ENCODE measurements around the gene GZMM. TPM values are rescaled to one million over a fixed set of nuclear protein-coding genes. Genes with fewer than 3 reads are reported as not detected.
A peak's percentile ranks its signal among the peaks of the same experiment; 100 is the strongest.

The GZMM gene
- total and polyA plus RNA-seq, 4 experiments from 2014 or later = 25.5 to 122 (median 55.4) TPM

- Mint-ChIP-seq H3K4me1 (peaks cover 6 to 24% (median 10%) of the 10 kb centered on the region in 4 donors), H3K4me3 (peak overlapping the region; percentile 79 to 87 (median 84)), H3K36me3 (peaks cover 0 to 4% of the 10 kb centered on the region in 2 donors), H3K27ac (peak overlapping the region; percentile 58 to 93 (median 88)), H3K27me3 (peaks cover 0 to 3% of the 10 kb centered on the region in 2 donors), H3K9me3 (no peaks in the 10 kb centered on the region)
- peaks cover 9% of the 10 kb centered on the region for H3K36me3 ChIP-seq (ENCODE audit: insufficient read depth, low read length)
- no peaks in the 10 kb centered on the region for H3K27me3 ChIP-seq (ENCODE audit: insufficient read depth, low read length)
- ChIA-PET POLR2A (ENCODE audit: partially characterized antibody) (interaction anchor here (0.9 to 6.5 kb wide), 15 partner anchors 8 to 150 kb away, joined by 3 to 111 read pairs (median 5); partner anchors contain the start of genes BSG, GZMM, RNF126 and TPGS1), CTCF (ENCODE audit: partially characterized antibody) (interaction anchor here (1.0 to 5.7 kb wide), 6 partner anchors 10 to 40 kb away, joined by 4 to 48 read pairs (median 7); partner anchors contain the start of gene TPGS1)
- intact Hi-C loops (cut with micrococcal nuclease) = loop anchor here (1.0 to 5.0 kb wide), 4 partner anchors 12 to 81 kb away; partner anchors contain the start of genes BSG and TPGS1
- H3K27ac ChIP-seq (ENCODE audit: low read depth, low read length) = peak overlapping the region; percentile 81
- peak overlapping the region in 1 of 2 donors; percentile 61 for H3K4me3 ChIP-seq (ENCODE audit: low read length in 2 of 2)
- peaks cover 27% of the 10 kb centered on the region for H3K4me1 ChIP-seq (ENCODE audit: insufficient read depth, low read length)
- DNase-seq = peak; percentile 79 to 98 (median 92)
- no peaks in the 10 kb centered on the region for H3K9me3 ChIP-seq (ENCODE audit: control insufficient read depth in 1 of 2, low read length in 2 of 2)
Measured at GRCh38 chr19:531009-531752, 12.7 kb upstream of the GZMM start.

DNA sequence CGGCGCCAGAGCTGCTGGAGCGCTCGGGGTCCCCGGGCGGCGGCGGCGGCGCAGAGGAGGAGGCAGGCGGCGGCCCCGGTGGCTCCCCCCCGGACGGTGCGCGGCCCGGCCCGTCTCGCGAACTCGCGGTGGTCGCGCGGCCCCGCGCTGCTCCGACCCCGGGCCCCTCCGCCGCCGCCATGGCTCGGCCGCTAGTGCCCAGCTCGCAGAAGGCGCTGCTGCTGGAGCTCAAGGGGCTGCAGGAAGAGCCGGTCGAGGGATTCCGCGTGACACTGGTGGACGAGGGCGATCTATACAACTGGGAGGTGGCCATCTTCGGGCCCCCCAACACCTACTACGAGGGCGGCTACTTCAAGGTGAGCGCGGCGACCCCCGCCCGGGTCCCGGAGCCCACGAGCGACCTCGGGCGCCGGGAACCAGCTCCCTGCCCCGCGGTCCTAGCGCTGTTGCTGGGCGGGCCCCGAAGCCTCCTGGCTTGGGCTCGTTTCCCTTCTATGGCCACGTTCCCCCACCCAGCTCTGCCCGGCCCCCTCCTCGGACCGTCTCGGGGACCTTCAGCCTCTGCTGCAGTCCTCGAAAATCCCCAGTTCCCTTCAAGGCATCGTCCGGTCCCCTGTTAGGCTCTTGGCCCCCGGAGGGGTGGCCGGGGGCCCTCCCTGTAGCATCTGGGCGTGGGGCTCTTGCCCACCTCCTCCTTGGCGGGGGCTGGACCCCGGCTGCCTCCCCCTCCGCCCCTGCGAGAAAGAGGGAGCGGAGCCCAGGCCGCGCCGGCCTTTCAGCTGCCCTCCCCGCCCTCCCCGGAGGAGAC lies 11.9 kb upstream of the GZMM start, which contains the start of gene CDC34:
TSS of gene CDC34 (plus strand) at position 8 of the 808 bp plus-strand sequence. CDS start at position 180, 172 bp downstream.
- H3K4me3 Mint-ChIP-seq = peak within 1 kb of the TSS; percentile 84 to 92 (median 88)
- H3K9me3 Mint-ChIP-seq = no peaks in the 10 kb centered on the region
- intact Hi-C loops (cut with micrococcal nuclease) = loop anchor here (1.0 to 5.0 kb wide), 4 partner anchors 11 to 80 kb away; partner anchors contain the start of genes BSG and TPGS1
- no peaks in the 10 kb centered on the region for H3K27me3 Mint-ChIP-seq
- no peak for DNase-seq
- H3K36me3 Mint-ChIP-seq = peaks cover 0 to 4% of the 10 kb centered on the region in 2 donors
- H3K4me1 Mint-ChIP-seq = peaks cover 6 to 24% (median 10%) of the 10 kb centered on the region in 4 donors
- Histone ChIP-seq H3K4me3 (ENCODE audit: low read length in 2 of 2) (peak within 1 kb of the TSS; percentile 66 to 81), H3K4me1 (ENCODE audit: insufficient read depth, low read length) (peaks cover 27% of the 10 kb centered on the region), H3K9me3 (ENCODE audit: control insufficient read depth in 1 of 2, low read length in 2 of 2) (no peaks in the 10 kb centered on the region), H3K27me3 (ENCODE audit: insufficient read depth, low read length) (no peaks in the 10 kb centered on the region), H3K27ac (ENCODE audit: low read depth, low read length) (peak within 1 kb of the TSS; percentile 81), H3K36me3 (ENCODE audit: insufficient read depth, low read length) (peaks cover 16% of the 10 kb centered on the region)
- ChIA-PET POLR2A (ENCODE audit: partially characterized antibody) (interaction anchor here (1.0 to 6.5 kb wide), 12 partner anchors 11 to 149 kb away, joined by 3 to 111 read pairs (median 6); partner anchors contain the start of genes BSG, GZMM and TPGS1), CTCF (ENCODE audit: partially characterized antibody) (interaction anchor here (0.6 to 5.7 kb wide), 8 partner anchors 10 to 56 kb away, joined by 3 to 48 read pairs (median 4); partner anchors contain the start of gene TPGS1)
- H3K27ac Mint-ChIP-seq = peak within 1 kb of the TSS; percentile 62 to 95 (median 88)

DNA sequence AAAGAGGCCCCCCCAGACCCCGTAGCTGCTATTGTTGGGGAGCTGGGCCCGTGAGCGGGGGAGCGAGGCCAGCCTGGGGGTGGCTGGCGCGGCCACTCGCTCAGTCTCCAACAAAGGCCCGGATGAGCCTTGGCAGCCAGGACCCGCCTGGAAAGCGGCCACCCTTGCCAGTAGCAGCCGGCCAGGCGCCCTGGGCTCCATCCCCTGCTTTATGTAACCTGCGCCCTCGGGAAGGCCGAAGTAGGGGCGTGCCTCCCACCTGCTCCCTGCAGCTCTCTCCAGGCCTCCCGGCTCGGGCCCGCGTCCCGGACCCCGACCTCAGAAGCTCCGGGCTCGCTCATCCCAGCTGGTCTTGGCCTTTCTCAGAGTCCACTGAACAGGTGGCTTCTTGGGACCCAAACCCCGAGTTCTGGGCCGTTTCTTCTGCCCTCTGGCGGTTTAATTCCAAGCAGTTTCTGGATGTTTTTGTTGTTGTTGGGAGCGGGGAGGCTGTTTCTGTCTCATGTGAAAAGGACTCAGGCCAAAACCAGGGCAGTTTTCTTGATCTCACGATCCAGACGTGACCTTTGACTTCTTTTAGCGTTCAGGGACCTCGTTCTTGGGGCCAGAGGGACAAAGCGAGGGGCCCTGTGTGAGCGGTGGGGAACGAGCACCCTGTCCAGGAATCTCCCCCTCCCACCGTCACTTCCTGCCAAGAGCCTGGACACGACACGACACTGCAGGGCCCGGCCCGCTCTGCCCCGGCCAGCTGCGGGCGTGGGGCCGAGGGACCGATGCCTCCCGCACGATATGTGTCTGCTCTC lies 11.1 kb upstream of the GZMM start:
- H3K9me3 Mint-ChIP-seq = no peaks in the 10 kb centered on the region
- Histone ChIP-seq H3K9me3 (ENCODE audit: control insufficient read depth in 1 of 2, low read length in 2 of 2) (no peaks in the 10 kb centered on the region), H3K27ac (ENCODE audit: low read depth, low read length) (peak overlapping the region; percentile 67), H3K4me1 (ENCODE audit: insufficient read depth, low read length) (peaks cover 27% of the 10 kb centered on the region), H3K36me3 (ENCODE audit: insufficient read depth, low read length) (peaks cover 18% of the 10 kb centered on the region), H3K4me3 (ENCODE audit: low read length in 2 of 2) (peak overlapping the region; percentile 66 to 81), H3K27me3 (ENCODE audit: insufficient read depth, low read length) (no peaks in the 10 kb centered on the region)
- H3K27me3 Mint-ChIP-seq = no peaks in the 10 kb centered on the region
- peak overlapping the region; percentile 81 to 95 (median 90) for H3K27ac Mint-ChIP-seq
- intact Hi-C loops (cut with micrococcal nuclease) = loop anchor here (5.0 kb wide), 1 partner anchor 80 kb away; no protein-coding TSS in a partner anchor
- CTCF ChIA-PET (ENCODE audit: partially characterized antibody) = interaction anchor here (0.6 to 5.7 kb wide), 8 partner anchors 9 to 57 kb away, joined by 3 to 48 read pairs (median 4); partner anchors contain the start of gene TPGS1
- peak overlapping the region; percentile 80 to 92 (median 88) for H3K4me3 Mint-ChIP-seq
- peaks cover 6 to 24% (median 10%) of the 10 kb centered on the region in 4 donors for H3K4me1 Mint-ChIP-seq
- DNase-seq = peak; percentile 40 to 58 (median 54)
- peaks cover 0 to 4% of the 10 kb centered on the region in 2 donors for H3K36me3 Mint-ChIP-seq
- POLR2A ChIA-PET (ENCODE audit: partially characterized antibody) = interaction anchor here (1.0 to 6.5 kb wide), 12 partner anchors 11 to 148 kb away, joined by 3 to 111 read pairs (median 6); partner anchors contain the start of genes BSG, GZMM and TPGS1

DNA sequence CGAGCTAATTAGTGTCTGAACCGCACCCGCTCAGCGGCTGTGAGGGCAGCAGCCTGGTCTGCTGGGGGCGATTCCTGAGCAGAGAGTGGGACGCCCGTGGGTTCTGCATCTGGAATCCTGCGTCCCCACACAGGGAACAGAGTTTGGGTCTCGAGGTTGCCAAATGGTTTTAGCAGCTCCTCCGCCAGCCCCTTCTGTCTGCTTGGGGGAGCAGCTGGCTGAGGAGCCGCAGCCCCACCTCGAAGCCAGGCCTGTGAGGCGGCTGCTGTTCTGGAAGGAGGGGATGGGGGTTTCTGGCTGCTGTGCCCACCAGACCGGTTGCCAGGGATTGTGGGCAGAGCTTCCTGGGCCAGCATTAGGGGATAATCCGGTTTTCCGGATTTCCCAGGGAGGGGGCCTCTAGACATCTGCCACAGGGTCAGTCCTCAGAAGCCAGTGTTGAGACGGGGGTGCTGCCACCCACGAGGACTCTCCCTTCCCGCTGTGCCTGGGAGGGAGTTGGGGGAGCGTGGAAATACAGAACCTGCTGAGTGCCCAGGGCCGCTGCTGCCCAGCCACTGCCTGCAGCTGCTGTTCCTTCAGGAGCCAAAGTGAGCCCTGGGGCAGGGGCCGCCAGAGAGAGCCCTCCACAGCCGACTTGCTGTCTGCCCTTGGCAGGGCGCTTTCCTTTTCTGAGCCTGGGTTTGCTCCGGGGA lies 10.3 kb upstream of the GZMM start:
- DNase-seq = no peak
- H3K4me3 Mint-ChIP-seq = peak overlapping the region; percentile 20 to 92 (median 88)
- Histone ChIP-seq H3K4me1 (ENCODE audit: insufficient read depth, low read length) (peaks cover 27% of the 10 kb centered on the region), H3K4me3 (ENCODE audit: low read length in 2 of 2) (peak overlapping the region; percentile 66 to 81), H3K36me3 (ENCODE audit: insufficient read depth, low read length) (peaks cover 22% of the 10 kb centered on the region), H3K27ac (ENCODE audit: low read depth, low read length) (peak overlapping the region; percentile 67), H3K27me3 (ENCODE audit: insufficient read depth, low read length) (no peaks in the 10 kb centered on the region), H3K9me3 (ENCODE audit: control insufficient read depth in 1 of 2, low read length in 2 of 2) (no peaks in the 10 kb centered on the region)
- H3K36me3 Mint-ChIP-seq = peaks cover 7 to 11% of the 10 kb centered on the region in 2 donors
- ChIA-PET CTCF (ENCODE audit: partially characterized antibody) (interaction anchor here (0.9 to 5.7 kb wide), 4 partner anchors 11 to 28 kb away, joined by 3 to 48 read pairs (median 16); partner anchors contain the start of gene TPGS1), POLR2A (ENCODE audit: partially characterized antibody) (interaction anchor here (2.2 to 6.5 kb wide), 5 partner anchors 10 to 38 kb away, joined by 14 to 111 read pairs (median 40); partner anchors contain the start of genes BSG, GZMM and TPGS1)
- no peaks in the 10 kb centered on the region for H3K27me3 Mint-ChIP-seq
- H3K27ac Mint-ChIP-seq = peak overlapping the region in 6 of 7 donors; percentile 22 to 82 (median 36)
- H3K9me3 Mint-ChIP-seq = no peaks in the 10 kb centered on the region
- intact Hi-C loops (cut with micrococcal nuclease) = loop anchor here (5.0 kb wide), 1 partner anchor 79 kb away; no protein-coding TSS in a partner anchor
- peaks cover 8 to 24% (median 14%) of the 10 kb centered on the region in 4 donors for H3K4me1 Mint-ChIP-seq

DNA sequence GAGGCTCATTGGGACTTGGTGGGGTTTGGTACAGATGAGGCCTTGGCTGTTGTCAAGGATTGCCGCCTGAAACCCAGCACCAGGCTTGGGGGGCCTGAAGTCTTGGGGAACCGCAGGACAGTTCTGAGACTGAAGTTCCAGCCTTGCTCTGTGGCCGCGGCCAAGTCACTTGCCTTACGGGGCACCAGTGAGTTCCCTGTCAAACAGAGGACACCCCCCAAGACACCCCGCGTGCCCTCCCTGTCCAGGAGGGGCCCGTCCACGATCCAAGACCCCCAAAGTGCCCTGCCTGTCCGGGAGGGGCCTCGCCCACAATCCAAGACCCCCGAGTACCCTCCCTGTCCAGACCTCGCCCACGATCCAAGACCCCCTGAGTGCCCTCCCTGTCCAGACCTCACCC lies 9.8 kb upstream of the GZMM start:
- Mint-ChIP-seq H3K9me3 (no peaks in the 10 kb centered on the region), H3K4me1 (peaks cover 8 to 24% (median 14%) of the 10 kb centered on the region in 4 donors), H3K27ac (peak overlapping the region in 1 of 7 donors; percentile 46), H3K4me3 (peak overlapping the region in 6 of 8 donors; percentile 20 to 88 (median 38)), H3K36me3 (peaks cover 8 to 12% of the 10 kb centered on the region in 2 donors), H3K27me3 (no peaks in the 10 kb centered on the region)
- H3K27ac ChIP-seq (ENCODE audit: low read depth, low read length) = peak overlapping the region; percentile 67
- peaks cover 27% of the 10 kb centered on the region for H3K4me1 ChIP-seq (ENCODE audit: insufficient read depth, low read length)
- POLR2A ChIA-PET (ENCODE audit: partially characterized antibody) = interaction anchor here (5.0 kb wide), 1 partner anchor 10 kb away, joined by 52 read pairs; the partner anchor contains the start of gene GZMM
- no peak overlapping the region for H3K4me3 ChIP-seq (ENCODE audit: low read length in 2 of 2)
- H3K9me3 ChIP-seq (ENCODE audit: control insufficient read depth in 1 of 2, low read length in 2 of 2) = no peaks in the 10 kb centered on the region
- H3K27me3 ChIP-seq (ENCODE audit: insufficient read depth, low read length) = no peaks in the 10 kb centered on the region
- H3K36me3 ChIP-seq (ENCODE audit: insufficient read depth, low read length) = peaks cover 26% of the 10 kb centered on the region
- intact Hi-C loops (cut with micrococcal nuclease) = loop anchor here (5.0 kb wide), 1 partner anchor 78 kb away; no protein-coding TSS in a partner anchor
- CTCF ChIA-PET (ENCODE audit: partially characterized antibody) = no interaction called here
- no peak for DNase-seq

Measured in CD4-positive, alpha-beta memory T cell (primary cell).